Stimulated activated naive B cell treated with anti-CD40 and anti-IgM and Interleukin-4, amounts not matched to agents 10 μg/mL and 1 μg/mL and 100 μg/mL, for 72 hours (primary cell): ENCODE data around the gene SPINT3.

Experiments
- ATAC-seq, 2 donors: fragments of 150-1000 bp; cut with Tn5 transposase; replicated peaks; 2 replicates each; pipeline ENCODE4 v1.10.0; 2021; ENCODE audit warnings: moderate library complexity in 1 of 2
- DNase-seq: peaks from one replicate; pipeline ENCODE4 v3.0.0; 2021
- H3K27ac Mint-ChIP-seq: one replicate; pipeline ENCODE4 v1.8.0; 2022; ENCODE audit warnings: mild to moderate bottlenecking, mixed read lengths
- H3K27me3 Mint-ChIP-seq, 2 donors: one replicate each; pipeline ENCODE4 v1.8.0; 2022; ENCODE audit warnings: mixed read lengths in 2 of 2
- H3K36me3 Mint-ChIP-seq, 2 donors: one replicate each; pipeline ENCODE4 v1.8.0; 2022; ENCODE audit warnings: mixed read lengths in 2 of 2, mild to moderate bottlenecking in 1 of 2
- H3K4me1 Mint-ChIP-seq, 2 donors: one replicate each; pipeline ENCODE4 v1.8.0; 2022; ENCODE audit warnings: mixed read lengths in 2 of 2, mild to moderate bottlenecking in 1 of 2
- H3K4me3 Mint-ChIP-seq, 2 donors: one replicate each; pipeline ENCODE4 v1.8.0; 2022; ENCODE audit warnings: mild to moderate bottlenecking in 2 of 2, mixed read lengths in 2 of 2, moderate library complexity in 1 of 2
- H3K9me3 Mint-ChIP-seq, 2 donors: one replicate each; pipeline ENCODE4 v1.8.0; 2022; ENCODE audit warnings: mixed read lengths in 2 of 2, mild to moderate bottlenecking in 1 of 2

The SPINT3 gene

GRCh38 chr20:45515147-45515913 is at the start of gene SPINT3:
TSS of gene SPINT3 (minus strand) at chr20:45515622. CDS start at chr20:45515608, 14 bp downstream.
- H3K27me3 Mint-ChIP-seq, result peaks cover 40 to 45% of the 10 kb centered on the region in 2 donors
- DNase-seq (no peak), ATAC-seq (no peak)
- no peaks in the 10 kb centered on the region for H3K4me1 Mint-ChIP-seq
- H3K4me3 Mint-ChIP-seq, result no peak within 1 kb of the TSS
- H3K9me3 Mint-ChIP-seq, result peaks cover 0 to 1% of the 10 kb centered on the region in 2 donors
- no peak within 1 kb of the TSS for H3K27ac Mint-ChIP-seq
- H3K36me3 Mint-ChIP-seq, result no peaks in the 10 kb centered on the region

GRCh38 chr20:45564760-45565276 is 49.4 kb upstream of the SPINT3 start:
- no peak for ATAC-seq
- no peak overlapping the region for H3K4me3 Mint-ChIP-seq
- H3K9me3 Mint-ChIP-seq, result peaks cover 3% of the 10 kb centered on the region in 2 donors
- no peak overlapping the region for H3K27ac Mint-ChIP-seq
- H3K4me1 Mint-ChIP-seq, result no peaks in the 10 kb centered on the region
- DNase-seq, result no peak
- H3K36me3 Mint-ChIP-seq, result no peaks in the 10 kb centered on the region
- peaks cover 27 to 44% of the 10 kb centered on the region in 2 donors for H3K27me3 Mint-ChIP-seq

- peaks cover 3% of the 10 kb centered on the region in 2 donors for H3K9me3 Mint-ChIP-seq
- H3K4me1 Mint-ChIP-seq, result no peaks in the 10 kb centered on the region
- ATAC-seq, result no peak
- H3K4me3 Mint-ChIP-seq, result no peak overlapping the region
- no peak overlapping the region for H3K27ac Mint-ChIP-seq
- no peak for DNase-seq
- H3K27me3 Mint-ChIP-seq, result peaks cover 32 to 36% of the 10 kb centered on the region in 2 donors
- H3K36me3 Mint-ChIP-seq, result no peaks in the 10 kb centered on the region
Observed at GRCh38 chr20:45555198-45555597, 39.8 kb upstream of the SPINT3 start.

- ATAC-seq, result no peak
Observed at GRCh38 chr20:45552456-45552855, 37.0 kb upstream of the SPINT3 start.

GRCh38 chr20:45550765-45551164 is 35.3 kb upstream of the SPINT3 start:
- ATAC-seq, result no peak

More at GRCh38 chr20:45552456-45552855, 37.0 kb upstream of the SPINT3 start:
- no peaks in the 10 kb centered on the region for H3K4me1 Mint-ChIP-seq
- peaks cover 27 to 41% of the 10 kb centered on the region in 2 donors for H3K27me3 Mint-ChIP-seq
- no peak for DNase-seq
- H3K9me3 Mint-ChIP-seq, result peaks cover 5 to 7% of the 10 kb centered on the region in 2 donors
- no peak overlapping the region for H3K4me3 Mint-ChIP-seq
- H3K36me3 Mint-ChIP-seq, result no peaks in the 10 kb centered on the region
- H3K27ac Mint-ChIP-seq, result no peak overlapping the region

GRCh38 chr20:45548410-45548809 is 33.0 kb upstream of the SPINT3 start:
- no peak for DNase-seq
- ATAC-seq, result no peak
- no peaks in the 10 kb centered on the region for H3K4me1 Mint-ChIP-seq
- no peaks in the 10 kb centered on the region for H3K36me3 Mint-ChIP-seq
- peaks cover 5 to 7% of the 10 kb centered on the region in 2 donors for H3K9me3 Mint-ChIP-seq
- H3K27ac Mint-ChIP-seq, result no peak overlapping the region
- peaks cover 27 to 31% of the 10 kb centered on the region in 2 donors for H3K27me3 Mint-ChIP-seq
- H3K4me3 Mint-ChIP-seq, result no peak overlapping the region

More at GRCh38 chr20:45550765-45551164, 35.3 kb upstream of the SPINT3 start:
- H3K4me1 Mint-ChIP-seq, result no peaks in the 10 kb centered on the region
- H3K27ac Mint-ChIP-seq, result no peak overlapping the region
- H3K27me3 Mint-ChIP-seq, result peaks cover 30 to 41% of the 10 kb centered on the region in 2 donors
- H3K9me3 Mint-ChIP-seq, result peaks cover 5 to 7% of the 10 kb centered on the region in 2 donors
- H3K36me3 Mint-ChIP-seq, result no peaks in the 10 kb centered on the region
- H3K4me3 Mint-ChIP-seq, result no peak overlapping the region
- no peak for DNase-seq

GRCh38 chr20:45547206-45547770 is 31.9 kb upstream of the SPINT3 start, which contains the start of gene EPPIN:
TSS of gene EPPIN (minus strand) at chr20:45547401. CDS start at chr20:45547357, 44 bp downstream.
- Mint-ChIP-seq H3K4me1 (no peaks in the 10 kb centered on the region), H3K36me3 (no peaks in the 10 kb centered on the region), H3K27ac (no peak within 1 kb of the TSS), H3K27me3 (peaks cover 27 to 31% of the 10 kb centered on the region in 2 donors), H3K4me3 (no peak within 1 kb of the TSS), H3K9me3 (peaks cover 5 to 7% of the 10 kb centered on the region in 2 donors)
- no peak for ATAC-seq
- no peak for DNase-seq

- peaks cover 27 to 37% of the 10 kb centered on the region in 2 donors for H3K27me3 Mint-ChIP-seq
- no peaks in the 10 kb centered on the region for H3K36me3 Mint-ChIP-seq
- peaks cover 5 to 7% of the 10 kb centered on the region in 2 donors for H3K9me3 Mint-ChIP-seq
- H3K4me3 Mint-ChIP-seq, result no peak overlapping the region
- H3K4me1 Mint-ChIP-seq, result no peaks in the 10 kb centered on the region
- ATAC-seq (peak in 1 of 2 donors; percentile 43), DNase-seq (no peak)
- no peak overlapping the region for H3K27ac Mint-ChIP-seq
Observed at GRCh38 chr20:45545754-45546453, 30.5 kb upstream of the SPINT3 start.

GRCh38 chr20:45545351-45545750 is 29.9 kb upstream of the SPINT3 start:
- Mint-ChIP-seq H3K4me3 (no peak overlapping the region), H3K27me3 (peaks cover 25 to 36% of the 10 kb centered on the region in 2 donors), H3K27ac (no peak overlapping the region), H3K9me3 (peaks cover 4 to 5% of the 10 kb centered on the region in 2 donors), H3K4me1 (no peaks in the 10 kb centered on the region), H3K36me3 (no peaks in the 10 kb centered on the region)
- no peak for ATAC-seq
- no peak for DNase-seq

GRCh38 chr20:45539382-45539781 is 24.0 kb upstream of the SPINT3 start, which contains the start of gene WFDC6:
TSS of gene WFDC6 (minus strand) at chr20:45539482. CDS start at chr20:45539407, 75 bp downstream.
- Mint-ChIP-seq H3K27ac (no peak within 1 kb of the TSS), H3K4me1 (no peaks in the 10 kb centered on the region), H3K9me3 (no peaks in the 10 kb centered on the region), H3K27me3 (peaks cover 23 to 31% of the 10 kb centered on the region in 2 donors), H3K36me3 (no peaks in the 10 kb centered on the region), H3K4me3 (no peak within 1 kb of the TSS)
- no peak for DNase-seq
- no peak for ATAC-seq

- ATAC-seq (no peak), DNase-seq (no peak)
- Mint-ChIP-seq H3K27me3 (peaks cover 23 to 27% of the 10 kb centered on the region in 2 donors), H3K27ac (no peak overlapping the region), H3K4me1 (no peaks in the 10 kb centered on the region), H3K4me3 (no peak overlapping the region), H3K9me3 (no peaks in the 10 kb centered on the region), H3K36me3 (no peaks in the 10 kb centered on the region)
Observed at GRCh38 chr20:45538209-45538799, 22.9 kb upstream of the SPINT3 start.

- no peaks in the 10 kb centered on the region for H3K36me3 Mint-ChIP-seq
- no peak overlapping the region for H3K27ac Mint-ChIP-seq
- H3K4me1 Mint-ChIP-seq, result no peaks in the 10 kb centered on the region
- H3K9me3 Mint-ChIP-seq, result no peaks in the 10 kb centered on the region
- peaks cover 31 to 49% of the 10 kb centered on the region in 2 donors for H3K27me3 Mint-ChIP-seq
- H3K4me3 Mint-ChIP-seq, result no peak overlapping the region
- DNase-seq, result no peak
- no peak for ATAC-seq
Observed at GRCh38 chr20:45527294-45527693, 11.9 kb upstream of the SPINT3 start.

- Mint-ChIP-seq H3K9me3 (no peaks in the 10 kb centered on the region), H3K36me3 (no peaks in the 10 kb centered on the region), H3K27ac (no peak overlapping the region), H3K4me1 (no peaks in the 10 kb centered on the region), H3K27me3 (peaks cover 47 to 52% of the 10 kb centered on the region in 2 donors), H3K4me3 (no peak overlapping the region)
- ATAC-seq (no peak), DNase-seq (no peak)
Observed at GRCh38 chr20:45523821-45524220, 8.4 kb upstream of the SPINT3 start.

GRCh38 chr20:45518282-45518681 is 2.9 kb upstream of the SPINT3 start:
- ATAC-seq (no peak), DNase-seq (no peak)
- Mint-ChIP-seq H3K9me3 (peaks cover 0 to 1% of the 10 kb centered on the region in 2 donors), H3K4me3 (no peak overlapping the region), H3K4me1 (no peaks in the 10 kb centered on the region), H3K27me3 (peaks cover 39 to 41% of the 10 kb centered on the region in 2 donors), H3K36me3 (no peaks in the 10 kb centered on the region), H3K27ac (no peak overlapping the region)
